Naive thymus-derived CD8-positive, alpha-beta T cell (primary cell): ENCODE results near the gene PLXNA1. TPM values are rescaled to one million over a fixed set of nuclear protein-coding genes. Genes with fewer than 3 reads are reported as not detected.

Experiments used
- ATAC-seq, 2 donors: fragments of 150-1000 bp; cut with Tn5 transposase in 1 of 2; sonication (Bioruptor Pico), chemical (Tn5 transposase) in 1 of 2; 1 replicate in 1 of 2; 2 replicates in 1 of 2; pipeline ENCODE4 v1.10.0; 2021; ENCODE audit warnings: mild to moderate bottlenecking in 2 of 2, moderate library complexity in 2 of 2
- POLR2A ChIA-PET: fragments of 350-600 bp; sonication (Branson Sonifier 250); formaldehyde crosslinking; loops from one replicate; lab custom pipeline; 2021; ENCODE audit warnings: antibody characterized with exemption; lab: Charles Lee
- DNase-seq, 10 donors: peaks; one replicate each; pipeline versions ENCODE4 v3.0.0 to v3.0.0-alpha.2; 2020 to 2022
- H3K27ac Mint-ChIP-seq, 10 donors: one replicate each; pipeline ENCODE4 v1.8.0; 2020 to 2022; ENCODE audit warnings: mild to moderate bottlenecking in 10 of 10, mixed read lengths in 10 of 10, moderate library complexity in 4 of 10, inconsistent platforms in 1 of 10
- H3K27me3 Mint-ChIP-seq, 5 donors: one replicate each; pipeline ENCODE4 v1.8.0; 2021 to 2022; ENCODE audit warnings: mixed read lengths in 5 of 5
- H3K36me3 Mint-ChIP-seq, 3 donors: one replicate each; pipeline ENCODE4 v1.8.0; 2020 to 2022; ENCODE audit warnings: mixed read lengths in 3 of 3, mild to moderate bottlenecking in 2 of 3, inconsistent platforms in 1 of 3
- H3K4me1 Mint-ChIP-seq, 4 donors: one replicate each; pipeline ENCODE4 v1.8.0; 2021 to 2022; ENCODE audit warnings: mixed read lengths in 4 of 4
- H3K4me3 Mint-ChIP-seq, 10 donors: one replicate each; pipeline ENCODE4 v1.8.0; 2020 to 2022; ENCODE audit warnings: mild to moderate bottlenecking in 10 of 10, mixed read lengths in 10 of 10, moderate library complexity in 6 of 10, inconsistent platforms in 1 of 10
- H3K9me3 Mint-ChIP-seq, 9 donors: one replicate each; pipeline ENCODE4 v1.8.0; 2020 to 2022; ENCODE audit warnings: mixed read lengths in 9 of 9, mild to moderate bottlenecking in 3 of 9, inconsistent platforms in 1 of 9, moderate library complexity in 1 of 9
- polyA plus RNA-seq, 3 donors: library from polyadenylated mRNA; unstranded; fragments of 300-500 nt; fragmentation: Illumina TruSeq; gene quantifications; one replicate each; pipeline ENCODE4 v1.2.3, GENCODE V29; 2021
- total RNA-seq, 8 experiments: library from RNA in 2 of 8; stranded (reverse) in 2 of 8; gene quantifications; one replicate each; pipeline ENCODE4 v1.2.3 and lab custom pipeline; 2021 to 2026

PLXNA1 gene
- total and polyA plus RNA-seq, 5 experiments from 2014 or later = 0.20 to 15.8 (median 0.59) TPM

- ATAC-seq (no peak), DNase-seq (peak in 1 of 10 donors; percentile 44)
- H3K27ac Mint-ChIP-seq = no peak overlapping the region
- H3K4me1 Mint-ChIP-seq = peaks cover 0 to 2% (median 0%) of the 10 kb centered on the region in 4 donors
- H3K27me3 Mint-ChIP-seq = no peaks in the 10 kb centered on the region
- no peak overlapping the region for H3K4me3 Mint-ChIP-seq
- peaks cover 0 to 10% (median 4%) of the 10 kb centered on the region in 3 donors for H3K36me3 Mint-ChIP-seq
- POLR2A ChIA-PET = no interaction called here
- no peaks in the 10 kb centered on the region for H3K9me3 Mint-ChIP-seq
These were observed 19.4 kb upstream of the PLXNA1 start for GRCh38 chr3:126963261-126964190.

DNA sequence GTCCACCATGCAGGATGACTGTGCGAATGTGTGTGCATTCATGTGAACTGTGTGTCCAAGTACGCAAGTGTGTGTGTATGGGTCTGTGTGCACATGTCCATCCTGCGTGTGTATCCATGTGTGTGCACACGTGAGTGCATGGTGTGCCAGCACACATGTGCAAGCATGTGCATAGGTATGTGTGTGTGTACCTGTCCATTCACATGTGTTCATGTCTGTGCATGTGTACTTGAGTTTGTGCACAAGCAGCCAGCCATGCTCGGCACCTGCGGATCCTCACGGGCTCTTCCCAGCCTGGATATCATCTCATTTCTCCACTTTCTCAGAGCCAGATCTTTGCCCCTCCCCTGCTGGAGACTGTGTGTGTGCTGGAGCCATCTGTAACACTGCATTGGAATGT is 18.7 kb upstream of the PLXNA1 start:
- ATAC-seq (no peak), DNase-seq (no peak)
- Mint-ChIP-seq H3K4me3 (no peak overlapping the region), H3K36me3 (peaks cover 0 to 6% (median 0%) of the 10 kb centered on the region in 3 donors), H3K27ac (peak overlapping the region in 1 of 10 donors; percentile 46), H3K27me3 (peaks cover 0 to under 1% (median 0%) of the 10 kb centered on the region in 5 donors), H3K9me3 (no peaks in the 10 kb centered on the region), H3K4me1 (peaks cover 0 to 2% (median 0%) of the 10 kb centered on the region in 4 donors)
- POLR2A ChIA-PET = no interaction called here

DNA sequence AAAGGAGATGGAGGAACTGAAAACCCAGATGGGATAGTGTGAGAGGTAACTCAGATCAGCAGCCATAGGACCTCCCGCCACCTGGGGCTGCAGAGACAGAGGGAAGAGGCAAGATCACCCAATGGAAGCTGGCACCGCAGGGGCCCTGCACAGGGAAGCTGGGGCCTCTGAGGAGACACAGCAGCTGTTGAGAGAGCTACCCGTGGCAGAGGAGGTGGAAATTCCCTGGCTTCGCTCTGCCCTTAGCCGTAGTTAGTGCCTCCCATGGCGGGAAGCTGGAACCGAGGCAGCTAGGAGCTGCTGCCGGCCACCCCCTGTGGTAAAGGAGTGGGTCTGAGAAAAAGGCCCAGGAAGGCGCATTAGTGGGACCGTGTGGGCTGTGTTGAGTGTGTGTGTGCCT is 18.0 kb upstream of the PLXNA1 start:
- peak in 1 of 10 donors; percentile 50 for DNase-seq
- Mint-ChIP-seq H3K4me1 (peaks cover 0 to 2% (median 0%) of the 10 kb centered on the region in 4 donors), H3K36me3 (peaks cover 0 to 6% (median 0%) of the 10 kb centered on the region in 3 donors), H3K27me3 (peaks cover 0 to 3% (median 0%) of the 10 kb centered on the region in 5 donors), H3K9me3 (no peaks in the 10 kb centered on the region), H3K27ac (peak overlapping the region in 1 of 10 donors; percentile 29), H3K4me3 (no peak overlapping the region)
- ATAC-seq = no peak
- POLR2A ChIA-PET = no interaction called here

DNA sequence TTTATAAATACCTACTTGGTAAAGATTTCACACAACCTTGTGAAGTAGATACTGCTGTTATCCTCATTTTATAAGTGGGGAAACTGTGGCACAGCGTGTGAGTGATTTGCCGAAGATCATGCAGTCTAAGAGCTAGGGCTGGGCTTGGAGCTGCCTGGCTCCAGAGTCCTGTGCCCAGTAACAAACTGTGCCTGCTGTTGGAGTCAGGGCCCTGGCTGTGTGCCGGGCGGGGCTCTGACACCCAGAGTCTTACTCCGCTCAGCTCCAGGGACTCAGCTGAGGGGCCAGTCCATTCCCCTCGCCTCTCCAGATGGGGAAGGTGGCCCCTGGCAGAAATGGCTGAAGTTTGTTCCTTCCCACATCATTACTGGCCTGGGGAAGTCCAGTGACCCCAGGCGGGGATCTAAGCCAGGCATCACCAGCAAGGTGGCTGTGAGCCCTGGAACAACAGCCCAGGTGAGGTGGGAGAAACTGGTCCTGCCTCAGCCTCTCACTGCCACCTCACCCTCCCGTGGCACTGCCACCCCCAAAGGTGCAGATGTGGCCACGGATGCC is 17.3 kb upstream of the PLXNA1 start:
- Mint-ChIP-seq H3K27ac (no peak overlapping the region), H3K36me3 (peaks cover 0 to 2% (median 0%) of the 10 kb centered on the region in 3 donors)

GRCh38 chr3:126967386-126967785 is 15.5 kb upstream of the PLXNA1 start:
- ATAC-seq (no peak), DNase-seq (no peak)
- peaks cover 0 to 3% (median 0%) of the 10 kb centered on the region in 9 donors for H3K9me3 Mint-ChIP-seq
- no peaks in the 10 kb centered on the region for H3K36me3 Mint-ChIP-seq
- H3K27ac Mint-ChIP-seq = no peak overlapping the region
- H3K27me3 Mint-ChIP-seq = peaks cover 0 to 6% (median 1%) of the 10 kb centered on the region in 5 donors
- H3K4me1 Mint-ChIP-seq = no peaks in the 10 kb centered on the region
- POLR2A ChIA-PET = no interaction called here
- no peak overlapping the region for H3K4me3 Mint-ChIP-seq

More for the DNA sequence above, 17.3 kb upstream of the PLXNA1 start:
- H3K4me3 Mint-ChIP-seq = no peak overlapping the region
- no peaks in the 10 kb centered on the region for H3K4me1 Mint-ChIP-seq
- POLR2A ChIA-PET = no interaction called here
- DNase-seq (peak in 1 of 10 donors; percentile 42), ATAC-seq (no peak)
- no peaks in the 10 kb centered on the region for H3K9me3 Mint-ChIP-seq
- peaks cover 0 to 6% (median under 1%) of the 10 kb centered on the region in 5 donors for H3K27me3 Mint-ChIP-seq

DNA sequence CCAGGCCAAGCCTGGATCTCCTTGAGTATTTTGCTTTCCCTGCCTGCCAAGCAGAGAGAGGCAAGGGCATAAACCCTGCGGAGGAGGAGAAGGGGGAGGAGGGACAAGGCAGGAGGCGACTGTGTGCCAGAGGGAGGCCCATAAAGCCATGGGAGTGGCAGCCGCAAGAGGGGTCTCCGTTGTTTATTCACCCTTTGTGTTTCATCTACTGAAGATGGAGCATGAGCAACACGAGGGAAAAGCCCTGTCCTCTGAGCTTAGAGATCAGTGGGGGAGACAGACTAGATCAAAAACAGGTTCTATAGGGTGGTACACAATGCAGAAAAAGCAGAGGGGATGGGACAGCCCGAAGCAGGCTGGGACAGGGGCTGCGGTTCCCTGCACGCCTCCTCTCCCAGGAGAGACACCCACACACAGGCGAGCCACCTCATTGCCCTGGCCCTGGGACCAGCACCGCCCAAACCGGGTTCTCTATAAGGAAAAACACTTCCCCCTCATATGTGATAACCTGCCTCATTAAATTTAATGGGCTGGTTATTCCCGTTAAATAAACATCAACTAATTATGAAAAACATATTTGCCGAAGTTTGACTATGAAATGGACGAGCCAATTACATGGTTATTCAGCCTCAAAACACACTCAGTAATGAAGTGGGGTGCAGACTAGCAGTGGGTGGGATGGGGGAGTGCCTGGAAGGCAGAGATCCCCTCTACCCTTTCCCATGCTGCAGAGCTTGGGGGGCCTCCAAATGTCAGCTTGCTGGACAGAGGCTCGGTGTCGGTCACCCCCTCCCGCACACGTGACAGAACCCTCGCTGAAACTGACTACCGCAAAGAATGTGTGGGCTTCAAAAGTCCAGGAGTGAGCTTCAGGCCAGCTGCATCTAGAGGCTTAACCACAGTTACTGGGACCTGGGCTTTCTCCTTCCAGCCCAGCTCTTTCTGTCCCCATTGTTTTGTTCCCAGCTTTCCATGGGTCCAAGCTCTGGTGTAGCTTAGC is 14.2 kb upstream of the PLXNA1 start:
- Mint-ChIP-seq H3K27me3 (peaks cover 0 to 14% (median 6%) of the 10 kb centered on the region in 5 donors), H3K27ac (peak overlapping the region in 1 of 10 donors; percentile 24), H3K4me3 (no peak overlapping the region), H3K9me3 (peaks cover 0 to 9% (median 0%) of the 10 kb centered on the region in 9 donors), H3K4me1 (no peaks in the 10 kb centered on the region), H3K36me3 (no peaks in the 10 kb centered on the region)
- POLR2A ChIA-PET = no interaction called here
- DNase-seq (no peak), ATAC-seq (no peak)

- Mint-ChIP-seq H3K4me1 (no peaks in the 10 kb centered on the region), H3K36me3 (peaks cover 0 to 7% (median 0%) of the 10 kb centered on the region in 3 donors), H3K27ac (no peak overlapping the region), H3K4me3 (no peak overlapping the region), H3K27me3 (peaks cover under 1 to 15% (median 6%) of the 10 kb centered on the region in 5 donors), H3K9me3 (peaks cover under 1 to 16% (median 6%) of the 10 kb centered on the region in 9 donors)
- POLR2A ChIA-PET = no interaction called here
- ATAC-seq = no peak
- DNase-seq = no peak
These were observed 13.3 kb upstream of the PLXNA1 start for GRCh38 chr3:126969586-126969985.

DNA sequence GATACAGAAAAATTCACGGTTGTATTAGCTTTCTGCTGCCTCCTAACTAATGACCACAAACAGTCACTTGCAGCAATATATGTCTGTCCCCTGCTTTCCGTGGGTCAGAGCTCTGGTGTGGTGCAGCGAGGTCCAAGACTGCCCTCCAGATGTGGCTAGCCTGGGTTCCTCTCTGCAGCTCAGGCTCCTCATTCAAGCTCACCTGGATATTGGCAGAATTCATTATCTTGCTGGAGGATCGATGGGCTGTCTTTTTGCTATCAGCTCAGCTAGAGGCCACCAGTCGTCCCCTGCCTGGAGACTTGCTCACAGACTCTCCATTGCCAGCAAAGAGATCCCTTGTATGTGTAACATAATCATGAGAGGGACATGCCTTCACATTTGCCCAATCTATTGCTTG is 12.8 kb upstream of the PLXNA1 start:
- no peaks in the 10 kb centered on the region for H3K4me1 Mint-ChIP-seq
- peaks cover 0 to 12% (median 3%) of the 10 kb centered on the region in 3 donors for H3K36me3 Mint-ChIP-seq
- POLR2A ChIA-PET = no interaction called here
- H3K9me3 Mint-ChIP-seq = peaks cover 6 to 21% (median 11%) of the 10 kb centered on the region in 9 donors
- ATAC-seq (no peak), DNase-seq (no peak)
- peaks cover 5 to 18% (median 6%) of the 10 kb centered on the region in 5 donors for H3K27me3 Mint-ChIP-seq
- no peak overlapping the region for H3K4me3 Mint-ChIP-seq
- no peak overlapping the region for H3K27ac Mint-ChIP-seq

DNA sequence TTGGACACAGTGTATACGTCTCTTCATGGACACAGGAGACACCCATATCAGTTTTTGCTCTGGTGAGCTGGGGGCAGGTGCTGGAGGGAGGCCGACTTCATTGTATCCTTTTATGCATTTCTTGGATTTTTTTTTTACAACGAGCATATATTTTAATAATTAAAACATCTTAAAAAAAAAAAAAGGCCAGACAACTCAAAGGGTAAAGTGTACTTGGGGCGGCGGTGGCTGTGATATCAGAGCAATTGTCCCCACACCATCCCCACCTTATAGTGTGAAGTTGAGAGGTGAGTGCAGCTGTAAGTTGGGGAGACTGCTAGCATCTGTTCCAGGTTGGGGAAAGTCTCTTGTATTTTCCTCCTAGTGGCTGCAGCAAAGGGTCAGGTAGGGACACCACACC is 12.0 kb upstream of the PLXNA1 start:
- no peaks in the 10 kb centered on the region for H3K4me1 Mint-ChIP-seq
- no peak overlapping the region for H3K4me3 Mint-ChIP-seq
- POLR2A ChIA-PET = no interaction called here
- H3K27me3 Mint-ChIP-seq = peaks cover 6 to 19% (median 6%) of the 10 kb centered on the region in 5 donors
- H3K36me3 Mint-ChIP-seq = peaks cover 0 to 16% (median 7%) of the 10 kb centered on the region in 3 donors
- H3K9me3 Mint-ChIP-seq = peaks cover 8 to 24% (median 16%) of the 10 kb centered on the region in 9 donors
- DNase-seq (no peak), ATAC-seq (no peak)
- no peak overlapping the region for H3K27ac Mint-ChIP-seq

GRCh38 chr3:126971891-126972351 is 11.0 kb upstream of the PLXNA1 start:
- ATAC-seq = no peak
- no peaks in the 10 kb centered on the region for H3K4me1 Mint-ChIP-seq
- POLR2A ChIA-PET = no interaction called here
- no peak for DNase-seq
- no peak overlapping the region for H3K4me3 Mint-ChIP-seq
- peaks cover 0 to 16% (median 7%) of the 10 kb centered on the region in 3 donors for H3K36me3 Mint-ChIP-seq
- peaks cover 6 to 19% (median 6%) of the 10 kb centered on the region in 5 donors for H3K27me3 Mint-ChIP-seq
- H3K27ac Mint-ChIP-seq = peak overlapping the region in 1 of 10 donors; percentile 24
- H3K9me3 Mint-ChIP-seq = peaks cover 8 to 24% (median 16%) of the 10 kb centered on the region in 9 donors

DNA sequence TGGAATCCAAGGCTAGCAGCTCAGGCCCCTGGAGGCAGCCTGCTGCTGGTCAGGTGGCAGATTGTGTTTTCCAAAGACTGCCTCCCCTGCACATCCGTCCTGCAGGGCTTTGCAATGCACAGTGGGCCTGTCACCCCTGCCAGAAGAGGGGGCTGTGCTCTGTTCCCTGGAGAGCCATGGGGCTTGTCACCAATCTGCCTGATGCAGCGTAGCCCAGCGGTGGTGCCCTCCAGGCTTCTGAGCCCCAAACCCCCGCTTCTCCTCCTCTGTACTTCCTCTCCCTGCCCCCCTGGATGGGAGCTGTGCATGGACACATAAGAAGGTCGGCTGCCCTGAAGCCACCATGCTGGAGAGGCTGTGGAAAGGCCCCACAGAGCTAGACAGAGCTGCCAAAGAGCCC is 10.0 kb upstream of the PLXNA1 start:
- Mint-ChIP-seq H3K36me3 (peaks cover 0 to 16% (median 7%) of the 10 kb centered on the region in 3 donors), H3K9me3 (peaks cover 8 to 24% (median 16%) of the 10 kb centered on the region in 9 donors), H3K4me3 (no peak overlapping the region), H3K27me3 (peaks cover 6 to 27% (median 16%) of the 10 kb centered on the region in 5 donors), H3K27ac (peak overlapping the region in 1 of 10 donors; percentile 18), H3K4me1 (no peaks in the 10 kb centered on the region)
- ATAC-seq = no peak
- POLR2A ChIA-PET = no interaction called here
- DNase-seq = no peak

DNA sequence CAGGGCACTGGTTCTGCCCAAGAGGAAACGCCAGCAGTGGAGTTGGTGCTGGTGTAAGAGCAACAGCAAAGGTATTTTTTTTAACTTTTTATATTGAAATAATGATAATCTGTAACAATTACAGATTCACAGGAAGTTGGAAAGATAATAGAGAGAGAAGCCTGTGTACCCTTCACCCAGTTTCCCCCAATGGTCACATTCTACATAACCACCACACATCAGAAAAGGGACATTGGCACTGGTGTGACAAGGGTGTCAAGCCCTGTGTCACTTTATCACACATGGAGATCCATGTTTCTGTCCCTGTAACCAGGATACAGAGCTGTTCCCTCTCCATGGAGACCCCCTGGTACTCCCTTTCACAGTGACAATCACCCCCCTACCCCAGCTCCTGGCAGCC is 9.1 kb upstream of the PLXNA1 start:
- Mint-ChIP-seq H3K4me3 (no peak overlapping the region), H3K27ac (peak overlapping the region in 1 of 10 donors; percentile 56), H3K9me3 (peaks cover 8 to 24% (median 16%) of the 10 kb centered on the region in 9 donors), H3K4me1 (no peaks in the 10 kb centered on the region), H3K36me3 (peaks cover 0 to 16% (median 7%) of the 10 kb centered on the region in 3 donors), H3K27me3 (peaks cover 11 to 35% (median 25%) of the 10 kb centered on the region in 5 donors)
- POLR2A ChIA-PET = interaction anchor here (0.6 kb wide), 1 partner anchor 54 kb away, joined by 3 read pairs; no protein-coding TSS in a partner anchor
- DNase-seq (no peak), ATAC-seq (no peak)
